RWPE2 (cell line): ENCODE results near the gene RALGAPB.

Experiments used
- ATAC-seq: fragments of 200-7000 bp; cut with Tn5 transposase; 3 replicates; pipeline ENCODE4 v1.9.1; 2021; ENCODE audit warnings: low read depth
- DNase-seq: peaks from one replicate; pipeline ENCODE4 v3.0.0-alpha.2; 2020; ENCODE audit warnings: low spot score
- H3K27ac ChIP-seq: fragments of 450-650 bp; 2 replicates; pipeline ENCODE4 v1.5.1; 2017; ENCODE audit warnings: mild to moderate bottlenecking; ENCODE audit not compliant: poor library complexity, severe bottlenecking
- H3K27me3 ChIP-seq: fragments of 250-450 bp; sonication (Bioruptor Pico); 2 replicates; pipeline ENCODE4 v1.5.1; 2021; ENCODE audit warnings: mild to moderate bottlenecking, moderate library complexity; ENCODE audit not compliant: insufficient read depth, poor library complexity, severe bottlenecking
- H3K36me3 ChIP-seq: fragments of 250-450 bp; sonication (Bioruptor Pico); 2 replicates; pipeline ENCODE4 v1.5.1; 2020; ENCODE audit warnings: low read depth, mild to moderate bottlenecking, moderate library complexity
- H3K4me1 ChIP-seq: fragments of 250-450 bp; sonication (Bioruptor Pico); 2 replicates; pipeline ENCODE4 v1.5.1; 2021; ENCODE audit warnings: mild to moderate bottlenecking, moderate library complexity; ENCODE audit not compliant: insufficient read depth, poor library complexity, severe bottlenecking
- H3K4me3 ChIP-seq: fragments of 250-450 bp; sonication (Bioruptor Pico); 2 replicates; pipeline ENCODE4 v1.5.1; 2021; ENCODE audit warnings: mild to moderate bottlenecking, moderate library complexity; ENCODE audit not compliant: severe bottlenecking
- H3K9me3 ChIP-seq: fragments of 250-450 bp; sonication (Bioruptor Pico); 2 replicates; pipeline ENCODE4 v1.5.1; 2021; ENCODE audit warnings: mild to moderate bottlenecking, moderate library complexity; ENCODE audit not compliant: severe bottlenecking
- CTCF ChIP-seq: fragments of 450-650 bp; IDR thresholded peaks from one replicate; pipeline ENCODE4 v1.5.1; 2017; ENCODE audit warnings: mild to moderate bottlenecking, moderate library complexity; ENCODE audit not compliant: poor library complexity, severe bottlenecking

The RALGAPB gene

GRCh38 chr20:38563802-38564431 is 91.3 kb downstream of the RALGAPB start:
- ATAC-seq = no peak
- no peak for DNase-seq
- Histone ChIP-seq H3K36me3 (peaks cover 97% of the 10 kb centered on the region), H3K4me1 (no peaks in the 10 kb centered on the region), H3K4me3 (no peak overlapping the region), H3K9me3 (no peaks in the 10 kb centered on the region), H3K27ac (no peak overlapping the region), H3K27me3 (no peaks in the 10 kb centered on the region)
- TF ChIP-seq CTCF = no peak

DNA sequence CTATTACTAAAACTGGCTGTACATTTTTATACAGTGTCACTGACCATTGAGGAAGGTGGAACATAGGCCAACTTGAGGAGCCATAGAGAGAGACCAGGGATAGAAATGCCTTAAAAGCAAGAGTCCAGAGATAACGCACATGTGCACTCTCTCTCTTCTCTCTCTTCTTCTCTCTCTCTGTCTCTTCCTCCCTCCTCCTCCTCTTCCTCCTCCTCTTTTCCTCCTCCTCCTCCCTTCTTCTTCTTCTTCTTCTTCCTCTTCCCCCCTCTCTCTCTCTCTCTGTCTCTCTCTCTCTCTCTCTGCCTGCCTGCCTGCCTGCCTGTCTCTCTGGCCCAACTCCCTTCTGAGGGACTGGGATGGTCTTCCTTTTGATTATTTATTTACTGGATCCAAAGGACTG is 92.0 kb downstream of the RALGAPB start:
- H3K4me1 ChIP-seq = no peaks in the 10 kb centered on the region
- no peak overlapping the region for H3K4me3 ChIP-seq
- H3K27ac ChIP-seq = no peak overlapping the region
- TF ChIP-seq CTCF = no peak
- H3K36me3 ChIP-seq = peaks cover 97% of the 10 kb centered on the region
- no peak for DNase-seq
- ATAC-seq = no peak
- H3K27me3 ChIP-seq = no peaks in the 10 kb centered on the region
- no peaks in the 10 kb centered on the region for H3K9me3 ChIP-seq

DNA sequence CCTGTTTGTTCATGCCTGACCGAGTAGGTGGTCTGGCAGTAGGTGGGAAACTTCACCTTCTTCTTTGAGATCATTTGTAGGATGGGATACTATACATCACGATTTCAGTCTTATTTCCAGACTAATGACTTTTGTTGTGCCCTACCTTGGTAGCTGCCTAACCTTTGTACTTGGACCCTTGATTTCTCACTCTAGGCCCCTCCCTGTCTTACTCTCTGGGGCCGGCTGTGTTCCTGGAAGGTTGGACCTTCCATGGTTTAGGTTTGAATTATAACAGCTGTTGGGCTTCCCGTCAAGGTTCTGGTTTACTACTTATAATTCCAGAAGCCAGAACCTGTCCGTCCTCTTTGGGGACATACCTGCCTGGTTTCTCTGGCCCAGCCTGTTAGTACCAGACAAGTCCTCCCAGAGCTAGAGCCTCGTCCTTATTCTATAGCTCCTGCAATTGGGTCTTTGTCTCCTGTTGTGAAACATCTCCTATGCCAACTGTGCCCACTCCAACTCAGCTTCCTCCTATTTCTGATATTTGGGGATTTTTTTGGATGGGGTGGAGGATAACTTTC is 93.5 kb downstream of the RALGAPB start:
- no peak for ATAC-seq

GRCh38 chr20:38569747-38570525 is 97.3 kb downstream of the RALGAPB start:
- TF ChIP-seq CTCF = no peak
- H3K27ac ChIP-seq = no peak overlapping the region
- ATAC-seq = no peak
- no peaks in the 10 kb centered on the region for H3K9me3 ChIP-seq
- no peak overlapping the region for H3K4me3 ChIP-seq
- H3K4me1 ChIP-seq = no peaks in the 10 kb centered on the region
- peaks cover 98% of the 10 kb centered on the region for H3K36me3 ChIP-seq
- DNase-seq = no peak
- H3K27me3 ChIP-seq = no peaks in the 10 kb centered on the region

More for the DNA sequence above, 93.5 kb downstream of the RALGAPB start:
- Histone ChIP-seq H3K4me1 (no peaks in the 10 kb centered on the region), H3K27me3 (no peaks in the 10 kb centered on the region), H3K27ac (no peak overlapping the region), H3K9me3 (no peaks in the 10 kb centered on the region), H3K36me3 (peaks cover 97% of the 10 kb centered on the region), H3K4me3 (no peak overlapping the region)
- no peak for DNase-seq
- no peak for TF ChIP-seq CTCF
